ENCODE results near the gene SP110. TPM values are rescaled to one million over a fixed set of nuclear protein-coding genes. Genes with fewer than 3 reads are reported as not detected.

SP110 gene
- total and polyA plus RNA-seq, 11 donors, result 7.1 to 44.7 (median 8.3) TPM

- ATAC-seq, result no peak
- no peak overlapping the region for H3K27ac ChIP-seq
- WGBS, 4 donors, result 76 to 81% (median 77%) methylated on average over 3 of the region's 3 CpGs
These were observed 37.0 kb upstream of the SP110 start for GRCh38 chr2:230256733-230257332.

DNA sequence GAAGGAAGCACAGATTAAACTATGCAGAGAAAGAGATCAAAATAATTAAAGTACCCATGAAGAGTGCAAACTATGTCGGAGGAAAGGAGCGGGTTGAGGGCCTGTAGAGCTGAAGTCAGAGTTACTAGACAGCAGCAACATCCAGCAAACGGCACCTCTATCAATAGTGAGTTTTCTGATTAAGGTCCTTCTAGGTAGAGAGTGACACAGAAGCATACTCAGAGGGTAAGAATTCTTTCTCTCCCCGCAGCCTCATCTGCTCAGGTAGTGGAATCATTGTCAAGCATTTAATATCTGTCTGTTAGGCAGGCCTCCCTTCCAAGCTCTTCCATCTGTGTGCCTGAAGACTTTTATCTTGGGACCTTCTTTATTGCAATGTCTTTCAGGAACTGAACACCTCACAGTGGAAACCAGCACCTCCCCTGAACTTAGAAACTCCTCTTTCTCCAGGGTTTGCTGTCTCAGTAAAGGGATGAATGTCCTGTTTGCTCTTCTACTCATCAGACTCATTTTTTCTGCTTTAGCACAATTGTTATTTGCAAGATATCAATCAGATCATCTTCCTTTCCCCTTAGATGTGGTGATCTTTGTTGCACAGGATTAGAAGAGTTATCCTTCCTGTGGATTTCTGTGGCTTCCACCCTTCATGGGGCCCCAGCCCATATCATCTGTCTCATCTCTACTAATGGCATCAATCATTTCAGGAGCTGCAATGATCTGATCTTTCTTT, 34.5 kb upstream of the SP110 start:
- DNase-seq, result no peak
- Histone ChIP-seq H3K9me3 (no peaks in the 10 kb centered on the region), H3K4me3 (no peak overlapping the region), H3K27me3 (no peaks in the 10 kb centered on the region), H3K27ac (no peak overlapping the region), H3K4me1 (no peaks in the 10 kb centered on the region), H3K36me3 (peaks cover 0 to under 1% (median 0%) of the 10 kb centered on the region in 9 donors)
- TF ChIP-seq, protein P1, sequence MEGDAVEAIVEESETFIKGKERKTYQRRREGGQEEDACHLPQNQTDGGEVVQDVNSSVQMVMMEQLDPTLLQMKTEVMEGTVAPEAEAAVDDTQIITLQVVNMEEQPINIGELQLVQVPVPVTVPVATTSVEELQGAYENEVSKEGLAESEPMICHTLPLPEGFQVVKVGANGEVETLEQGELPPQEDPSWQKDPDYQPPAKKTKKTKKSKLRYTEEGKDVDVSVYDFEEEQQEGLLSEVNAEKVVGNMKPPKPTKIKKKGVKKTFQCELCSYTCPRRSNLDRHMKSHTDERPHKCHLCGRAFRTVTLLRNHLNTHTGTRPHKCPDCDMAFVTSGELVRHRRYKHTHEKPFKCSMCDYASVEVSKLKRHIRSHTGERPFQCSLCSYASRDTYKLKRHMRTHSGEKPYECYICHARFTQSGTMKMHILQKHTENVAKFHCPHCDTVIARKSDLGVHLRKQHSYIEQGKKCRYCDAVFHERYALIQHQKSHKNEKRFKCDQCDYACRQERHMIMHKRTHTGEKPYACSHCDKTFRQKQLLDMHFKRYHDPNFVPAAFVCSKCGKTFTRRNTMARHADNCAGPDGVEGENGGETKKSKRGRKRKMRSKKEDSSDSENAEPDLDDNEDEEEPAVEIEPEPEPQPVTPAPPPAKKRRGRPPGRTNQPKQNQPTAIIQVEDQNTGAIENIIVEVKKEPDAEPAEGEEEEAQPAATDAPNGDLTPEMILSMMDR (IDR thresholded peaks at IDR 0.05), result no peak
- no peak for TF ChIP-seq POLR2A (IDR thresholded peaks at IDR 0.05)
- no peak for ATAC-seq
- 80 to 87% (median 83%) methylated on average over 4 of the region's 4 CpGs for WGBS, 4 donors
- intact Hi-C loops (cut with DNase I), result no loop called here

More at GRCh38 chr2:230256733-230257332, 37.0 kb upstream of the SP110 start:
- no peaks in the 10 kb centered on the region for H3K27me3 ChIP-seq
- H3K4me3 ChIP-seq, result no peak overlapping the region
- no peaks in the 10 kb centered on the region for H3K36me3 ChIP-seq
- H3K4me1 ChIP-seq, result no peaks in the 10 kb centered on the region
- DNase-seq, result no peak
- TF ChIP-seq, protein P1 (IDR thresholded peaks at IDR 0.05), result no peak
- TF ChIP-seq POLR2A (IDR thresholded peaks at IDR 0.05), result no peak
- intact Hi-C loops (cut with DNase I), result no loop called here
- peaks cover 0 to 8% (median 0%) of the 10 kb centered on the region in 12 donors for H3K9me3 ChIP-seq

- no peaks in the 10 kb centered on the region for H3K27me3 ChIP-seq
- intact Hi-C loops (cut with DNase I), result no loop called here
These were observed 30.4 kb upstream of the SP110 start for GRCh38 chr2:230250231-230250630.

GRCh38 chr2:230246206-230246605, 26.4 kb upstream of the SP110 start:
- H3K27me3 ChIP-seq, result peaks cover 0 to 4% (median 0%) of the 10 kb centered on the region in 9 donors
- intact Hi-C loops (cut with DNase I), result no loop called here
- DNase-seq, result no peak

More at GRCh38 chr2:230250231-230250630, 30.4 kb upstream of the SP110 start:
- WGBS, 4 donors, result 88 to 98% (median 94%) methylated on average over 2 of the region's 2 CpGs
- DNase-seq, result no peak
- H3K4me1 ChIP-seq, result no peaks in the 10 kb centered on the region
- peaks cover 0 to 3% (median 0%) of the 10 kb centered on the region in 9 donors for H3K36me3 ChIP-seq
- ATAC-seq, result no peak
- no peaks in the 10 kb centered on the region for H3K9me3 ChIP-seq
- TF ChIP-seq, protein P1 (IDR thresholded peaks at IDR 0.05), result no peak
- no peak for TF ChIP-seq POLR2A (IDR thresholded peaks at IDR 0.05)
- H3K4me3 ChIP-seq, result no peak overlapping the region
- no peak overlapping the region for H3K27ac ChIP-seq

More at GRCh38 chr2:230246206-230246605, 26.4 kb upstream of the SP110 start:
- no peak overlapping the region for H3K4me3 ChIP-seq
- H3K9me3 ChIP-seq, result no peaks in the 10 kb centered on the region
- ATAC-seq, result no peak
- 63 to 69% (median 66%) methylated on average over 3 of the region's 3 CpGs for WGBS, 4 donors
- no peak overlapping the region for H3K27ac ChIP-seq
- no peak for TF ChIP-seq POLR2A (IDR thresholded peaks at IDR 0.05)
- TF ChIP-seq, protein P1 (IDR thresholded peaks at IDR 0.05), result no peak
- H3K36me3 ChIP-seq, result peaks cover 0 to 3% (median 0%) of the 10 kb centered on the region in 9 donors
- no peaks in the 10 kb centered on the region for H3K4me1 ChIP-seq

All from heart left ventricle (tissue), 16 donors.